GM12878 (cell line): ENCODE measurements around the gene C3orf70. TPM values are rescaled to one million over a fixed set of nuclear protein-coding genes. Genes with fewer than 3 reads are reported as not detected.

Source experiments
- ATAC-seq: fragments of 200-7000 bp; cut with Tn5 transposase; 3 replicates; pipeline ENCODE4 v1.9.1; 2020; ENCODE audit warnings: mild to moderate bottlenecking, moderate library complexity
- BruUV-seq: library from RNA; stranded (reverse); fragments of 400-500 nt; replicated peaks from 2 replicates; lab custom pipeline; 2021; lab: Mats Ljungman, UMichigan
- CTCF ChIA-PET: fragments of 300-600 bp; sonication (Branson Sonifier 250); formaldehyde crosslinking; extraction: SDS; loops from one replicate; lab custom pipeline; 2021; ENCODE audit warnings: inconsistent platforms; lab: Yijun Ruan, JAX
- POLR2A ChIA-PET: fragments of 350-600 bp; formaldehyde crosslinking; extraction: SDS; loops from one replicate; lab custom pipeline; 2021; ENCODE audit warnings: inconsistent platforms; lab: Charles Lee
- RAD21 ChIA-PET: fragments of 300-600 bp; sonication (Branson Sonifier 250); formaldehyde crosslinking; loops from one replicate; lab custom pipeline; 2023; ENCODE audit warnings: antibody characterized with exemption; ENCODE audit not compliant: unreplicated experiment; lab: Charles Lee
- SMC1A ChIA-PET: fragments of 300-600 bp; sonication (Branson Sonifier 250); formaldehyde crosslinking; loops from one replicate; lab custom pipeline; 2023; ENCODE audit not compliant: unreplicated experiment, uncharacterized antibody; lab: Charles Lee
- DNase-seq: peaks from one replicate; pipeline ENCODE4 v3.0.0-alpha.2; 2011; ENCODE audit warnings: low read depth, low spot score
- FAIRE-seq: peaks from 3 replicates; lab custom pipeline; 2011; peaks lifted over from hg19 to GRCh38; lab: Jason Lieb, UNC
- H2AFZ ChIP-seq: 2 replicates; pipeline ENCODE4 v1.6.0; 2011; ENCODE audit warnings: low read depth, low read length, control low read depth; ENCODE audit not compliant: control insufficient read depth
- H3K27ac ChIP-seq: 2 replicates; pipeline ENCODE4 v1.5.1; 2011; ENCODE audit warnings: control low read depth; ENCODE audit not compliant: control insufficient read depth, insufficient read depth
- H3K27me3 ChIP-seq, 2 experiments: replicated peaks in 1 of 2; 2 replicates each; pipeline versions ENCODE4 v1.6.0 to v1.6.1; 2011; ENCODE audit warnings: low read length in 1 of 2; ENCODE audit not compliant: control insufficient read depth in 2 of 2, insufficient read depth in 2 of 2
- H3K36me3 ChIP-seq, 2 experiments: 2 replicates each; pipeline ENCODE4 v1.5.1; 2011; ENCODE audit warnings: low read length in 1 of 2; ENCODE audit not compliant: control insufficient read depth in 2 of 2, insufficient read depth in 2 of 2
- H3K4me1 ChIP-seq: 2 replicates; pipeline ENCODE4 v1.6.1; 2011; ENCODE audit warnings: mild to moderate bottlenecking, low read length, moderate library complexity, mixed read lengths; ENCODE audit not compliant: control insufficient read depth, insufficient read depth
- H3K4me2 ChIP-seq: 2 replicates; pipeline ENCODE4 v1.6.0; 2011; ENCODE audit warnings: control low read depth; ENCODE audit not compliant: control insufficient read depth, insufficient read depth
- H3K4me3 ChIP-seq: fragments of 200-600 bp; sonication (generic); 2 replicates; pipeline ENCODE4 v1.5.1; 2016
- H3K79me2 ChIP-seq: 2 replicates; pipeline ENCODE4 v1.6.0; 2011; ENCODE audit warnings: low read length; ENCODE audit not compliant: control insufficient read depth, insufficient read depth
- H3K9ac ChIP-seq: 2 replicates; pipeline ENCODE4 v1.8.0; 2011; ENCODE audit warnings: low read length, control low read depth, mixed read lengths; ENCODE audit not compliant: control insufficient read depth, insufficient read depth
- H3K9me3 ChIP-seq: replicated peaks from 3 replicates; pipeline ENCODE4 v1.5.1; 2011; ENCODE audit warnings: mild to moderate bottlenecking, low read length; ENCODE audit not compliant: control insufficient read depth, insufficient read depth
- H4K20me1 ChIP-seq: 2 replicates; pipeline ENCODE4 v1.6.0; 2011; ENCODE audit not compliant: control insufficient read depth, insufficient read depth
- ASH2L ChIP-seq: fragments of 300-600, 200-600 bp; sonication (generic); IDR thresholded peaks from 2 replicates; pipeline ENCODE4 v1.6.1; 2017; ENCODE audit warnings: low read depth, mild to moderate bottlenecking, borderline replicate concordance
- BRCA1 ChIP-seq: IDR thresholded peaks from 2 replicates; pipeline ENCODE4 v1.6.1; 2011; ENCODE audit warnings: low read depth, low read length, improper control_type of control experiment
- EED ChIP-seq: sonication (generic); IDR thresholded peaks from 2 replicates; pipeline ENCODE4 v1.6.1; 2016; ENCODE audit warnings: antibody characterized with exemption, low read depth
- ELK1 ChIP-seq: IDR thresholded peaks from 2 replicates; pipeline ENCODE4 v1.6.1; 2012; ENCODE audit warnings: low read depth, low read length, improper control_type of control experiment
- ETV6 ChIP-seq, 2 experiments: fragments of 450-650 bp in 1 of 2; IDR thresholded peaks in 1 of 2; conservative IDR thresholded peaks in 1 of 2; 2 replicates each; pipeline ENCODE4 v1.6.1; 2014; ENCODE audit warnings: antibody characterized with exemption in 1 of 2, borderline replicate concordance in 1 of 2, low read depth in 1 of 2, mild to moderate bottlenecking in 1 of 2, moderate library complexity in 1 of 2
- HCFC1 ChIP-seq: fragments of 150-350 bp; IDR thresholded peaks from 2 replicates; pipeline ENCODE4 v1.6.1; 2014; ENCODE audit warnings: low read length
- KAT2A ChIP-seq: conservative IDR thresholded peaks from 2 replicates; pipeline ENCODE4 v1.6.1; 2011; ENCODE audit warnings: low read depth, low read length; ENCODE audit not compliant: control insufficient read depth
- MEF2A ChIP-seq: IDR thresholded peaks from 2 replicates; pipeline ENCODE4 v1.6.1; 2011; ENCODE audit warnings: low read depth, mild to moderate bottlenecking, low read length, moderate library complexity; ENCODE audit not compliant: insufficient read depth
- NFIC ChIP-seq: IDR thresholded peaks from 2 replicates; pipeline ENCODE4 v1.6.1; 2012; ENCODE audit warnings: low read depth, mild to moderate bottlenecking, inconsistent platforms, low read length, moderate library complexity
- PML ChIP-seq: IDR thresholded peaks from 2 replicates; pipeline ENCODE4 v1.6.1; 2012; ENCODE audit warnings: low read length, inconsistent platforms
- PRDM15 ChIP-seq: fragments of 450-650 bp; formaldehyde crosslinking; IDR thresholded peaks from 2 replicates; pipeline ENCODE4 v1.4.0; 2020; ENCODE audit warnings: mild to moderate bottlenecking, moderate library complexity
- RAD51 ChIP-seq: fragments of 450-650 bp; IDR thresholded peaks from 2 replicates; pipeline ENCODE4 v1.6.1; 2016; ENCODE audit warnings: moderate library complexity, mild to moderate bottlenecking, inconsistent platforms
- RUNX3 ChIP-seq: IDR thresholded peaks from 2 replicates; pipeline ENCODE4 v1.6.1; 2012; ENCODE audit warnings: low read length, inconsistent platforms
- TARDBP ChIP-seq: IDR thresholded peaks from 2 replicates; pipeline ENCODE4 v1.6.1; 2016; ENCODE audit warnings: borderline replicate concordance
- USF2 ChIP-seq: IDR thresholded peaks from 2 replicates; pipeline ENCODE4 v1.6.1; 2011; ENCODE audit warnings: low read depth, low read length, improper control_type of control experiment, borderline replicate concordance
- ZNF217 ChIP-seq: fragments of 450-650 bp; IDR thresholded peaks from 2 replicates; pipeline ENCODE4 v1.6.1; 2017; ENCODE audit warnings: antibody characterized with exemption, mild to moderate bottlenecking
- ZZZ3 ChIP-seq: IDR thresholded peaks from 2 replicates; pipeline ENCODE4 v1.6.1; 2011; ENCODE audit warnings: low read depth; ENCODE audit not compliant: control insufficient read depth, insufficient read length
- WGBS: methylation state at CpG from one replicate; pipeline ENCODE4 v1.1.6; 2016; ENCODE audit warnings: low lambda C conversion rate; ENCODE audit not compliant: insufficient replicate concordance, insufficient coverage; ENCODE audit errors: missing lambda C conversion rate; 5-methylcytosine and 5-hydroxymethylcytosine counted together
- in situ Hi-C: fragments of 300-500 bp; cut with MboI; formaldehyde crosslinking; loops from 9 replicates; pipeline ENCODE4 v1.14.3; 2018; ENCODE audit warnings: mixed read lengths
- intact Hi-C: fragments of 100-400 bp; cut with micrococcal nuclease; formaldehyde crosslinking; loops from one replicate; pipeline ENCODE4 v1.14.2; 2022; ENCODE audit not compliant: unreplicated experiment
- polyA plus RNA-seq, 11 experiments: library from polyadenylated mRNA; depleted of rRNA in 4 of 11; unstranded in 6 of 11; stranded (reverse) in 5 of 11; fragments of >200 nt; fragmentation: Nextera tagmentation in 4 of 11; fragmentation: Illumina TruSeq in 1 of 11; extraction: Ambion mirVana in 4 of 11; extraction: Trizol in 1 of 11; gene quantifications; 1 replicate in 1 of 11; 2 replicates in 10 of 11; pipeline versions ENCODE4 v1.2.1 to v1.2.3, GENCODE V29; 2011 to 2016; ENCODE audit warnings: inconsistent platforms in 2 of 11, missing spikeins in 2 of 11, low read depth in 1 of 11
- total RNA-seq, 4 experiments: library from RNA; depleted of rRNA in 3 of 4; stranded (reverse); fragments of >200 nt in 3 of 4; fragmentation: Illumina TruSeq in 1 of 4; extraction: Trizol in 1 of 4; gene quantifications; 2 replicates each; pipeline versions ENCODE4 v1.2.1 to v1.2.3, GENCODE V29; 2013 to 2021
- TF ChIP-seq, protein P1 (sequence below): IDR thresholded peaks from 2 replicates; pipeline ENCODE4 v1.6.1; 2011; ENCODE audit warnings: mild to moderate bottlenecking, low read depth, low read length, moderate library complexity; ENCODE audit not compliant: insufficient replicate concordance

The C3orf70 gene
- total and polyA plus RNA-seq, 10 of the 15 experiments (the other 5 are each of a cell fraction or from before 2014, with no cell fraction given), result 0.03 to 0.04 TPM; not detected in 8

DNA sequence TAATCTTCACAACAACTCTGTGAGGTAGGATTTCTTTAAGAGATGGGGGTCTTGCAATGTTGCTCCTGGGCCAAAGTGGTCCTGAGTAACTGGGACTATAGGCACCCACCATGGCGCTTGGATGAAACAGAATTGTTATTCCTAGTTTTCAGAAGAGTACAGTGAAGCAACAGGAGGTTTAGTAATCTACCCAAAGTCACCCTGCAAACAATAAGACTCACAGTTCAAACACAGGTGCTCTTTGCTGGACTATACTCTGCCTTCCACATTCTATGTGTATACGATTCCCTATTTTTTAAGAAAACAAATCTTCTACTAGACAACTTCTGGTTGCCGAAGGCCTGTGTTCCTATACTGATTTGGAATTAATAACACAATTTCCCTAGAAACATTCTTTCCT lies 8.1 kb downstream of the C3orf70 start:
- Histone ChIP-seq H3K36me3 (no peaks in the 10 kb centered on the region), H3K9ac (no peak overlapping the region), H3K4me2 (no peak overlapping the region), H3K27me3 (peaks cover 0 to 5% of the 10 kb centered on the region in 2 experiments; a peak in 2 of 4 replicates), H4K20me1 (no peaks in the 10 kb centered on the region), H3K27ac (no peak overlapping the region), H3K79me2 (no peaks in the 10 kb centered on the region), H3K4me3 (no peak overlapping the region), H2AFZ (no peak overlapping the region), H3K4me1 (no peaks in the 10 kb centered on the region), H3K9me3 (no peaks in the 10 kb centered on the region)
- intact Hi-C loops, result no loop called here
- WGBS, result 50% methylated on average over 3 of the region's 3 CpGs
- POLR2A ChIA-PET, result no interaction called here
- CTCF ChIA-PET, result interaction anchor here (1.4 kb wide), 1 partner anchor 31 kb away, joined by 4 read pairs; no protein-coding TSS in a partner anchor
- BruUV-seq, result no TSS peak
- TF ChIP-seq HCFC1 (no peak), TARDBP (no peak), EED (no peak), ELK1 (no peak), KAT2A (no peak), PRDM15 (CRISPR knock-in tag) (no peak), USF2 (no peak), PML (no peak), MEF2A (no peak), ETV6 (conservative IDR thresholded peaks at IDR 0.05 in 1 of 2, IDR thresholded peaks at IDR 0.05 in 1 of 2; ENCODE audit: borderline replicate concordance in 1 of 2, low read depth in 1 of 2) (no peak), ZNF217 (no peak), BRCA1 (no peak), RUNX3 (no peak), RAD51 (no peak), ASH2L (no peak), NFIC (no peak), ZZZ3 (no peak)
- TF ChIP-seq, protein P1, sequence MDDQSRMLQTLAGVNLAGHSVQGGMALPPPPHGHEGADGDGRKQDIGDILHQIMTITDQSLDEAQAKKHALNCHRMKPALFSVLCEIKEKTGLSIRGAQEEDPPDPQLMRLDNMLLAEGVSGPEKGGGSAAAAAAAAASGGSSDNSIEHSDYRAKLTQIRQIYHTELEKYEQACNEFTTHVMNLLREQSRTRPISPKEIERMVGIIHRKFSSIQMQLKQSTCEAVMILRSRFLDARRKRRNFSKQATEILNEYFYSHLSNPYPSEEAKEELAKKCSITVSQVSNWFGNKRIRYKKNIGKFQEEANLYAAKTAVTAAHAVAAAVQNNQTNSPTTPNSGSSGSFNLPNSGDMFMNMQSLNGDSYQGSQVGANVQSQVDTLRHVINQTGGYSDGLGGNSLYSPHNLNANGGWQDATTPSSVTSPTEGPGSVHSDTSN, result no peak
- SMC1A ChIA-PET, result interaction anchor here (1.4 kb wide), 1 partner anchor 31 kb away, joined by 4 read pairs; no protein-coding TSS in a partner anchor
- no peak for ATAC-seq
- no peak for FAIRE-seq
- in situ Hi-C loops, result no loop called here
- DNase-seq, result no peak
- RAD21 ChIA-PET, result no interaction called here
